OCI-LY1 (cell line): ENCODE measurements around the gene KLHL5.

ENCODE experiments used
- H2AFZ ChIP-seq: fragments of 200-600 bp; sonication (generic), shearing (Covaris generic); 2 replicates; pipeline ENCODE4 v1.6.0; 2014; ENCODE audit warnings: antibody characterized with exemption, mild to moderate bottlenecking, low read length
- H3F3A ChIP-seq: fragments of 200-600 bp; sonication (generic), shearing (Covaris generic); 2 replicates; pipeline ENCODE4 v1.6.0; 2014; ENCODE audit warnings: mild to moderate bottlenecking, antibody characterized with exemption, low read length, moderate library complexity; ENCODE audit not compliant: insufficient read depth
- H3K27ac ChIP-seq: fragments of 200-600 bp; sonication (generic); 2 replicates; pipeline ENCODE4 v1.5.1; 2014; ENCODE audit warnings: low read length, mixed run types, mild to moderate bottlenecking, low read depth; ENCODE audit not compliant: poor library complexity, severe bottlenecking
- H3K27me3 ChIP-seq: fragments of 200-600 bp; sonication (generic); 2 replicates; pipeline ENCODE4 v1.6.0; 2014; ENCODE audit warnings: antibody characterized with exemption, mild to moderate bottlenecking, low read length, moderate library complexity; ENCODE audit not compliant: insufficient read depth
- H3K36me3 ChIP-seq: fragments of 200-600 bp; sonication (generic); 2 replicates; pipeline ENCODE4 v1.6.1; 2014; ENCODE audit warnings: mild to moderate bottlenecking, antibody characterized with exemption, low read length, moderate library complexity, mixed read lengths; ENCODE audit not compliant: insufficient read depth
- H3K4me1 ChIP-seq: fragments of 200-600 bp; sonication (generic); 2 replicates; pipeline ENCODE4 v1.5.1; 2014; ENCODE audit warnings: mild to moderate bottlenecking, low read length, moderate library complexity; ENCODE audit not compliant: insufficient read depth, severe bottlenecking
- H3K4me2 ChIP-seq: fragments of 200-600 bp; sonication (generic), shearing (Covaris generic); 2 replicates; pipeline ENCODE4 v1.6.1; 2014; ENCODE audit warnings: low read length
- H3K4me3 ChIP-seq: fragments of 200-600 bp; sonication (generic); 2 replicates; pipeline ENCODE4 v1.5.1; 2014; ENCODE audit warnings: low read length, low read depth, mild to moderate bottlenecking, mixed read lengths; ENCODE audit not compliant: poor library complexity, severe bottlenecking
- H3K79me2 ChIP-seq: fragments of 200-600 bp; shearing (Covaris generic); 2 replicates; pipeline ENCODE4 v1.6.1; 2016; ENCODE audit warnings: mixed run types, low read length, mixed read lengths; ENCODE audit not compliant: insufficient read depth
- H3K9ac ChIP-seq: fragments of 200-600 bp; sonication (generic), shearing (Covaris generic); 2 replicates; pipeline ENCODE4 v1.6.1; 2014; ENCODE audit warnings: mild to moderate bottlenecking, low read length, mixed read lengths
- H3K9me2 ChIP-seq: fragments of 200-600 bp; sonication (generic), shearing (Covaris generic); 2 replicates; pipeline ENCODE4 v1.6.1; 2014; ENCODE audit warnings: low read depth, mild to moderate bottlenecking, low read length, mixed read lengths
- H3K9me3 ChIP-seq: fragments of 200-600 bp; shearing (Covaris generic); 2 replicates; pipeline ENCODE4 v1.6.1; 2014; ENCODE audit warnings: low read length, mixed read lengths
- H4K20me1 ChIP-seq: fragments of 200-600 bp; sonication (generic), shearing (Covaris generic); 2 replicates; pipeline ENCODE4 v1.6.0; 2016; ENCODE audit warnings: mild to moderate bottlenecking, low read length; ENCODE audit not compliant: insufficient read depth
- EZH2 ChIP-seq: fragments of 200-600 bp; sonication (generic), shearing (Covaris generic); IDR thresholded peaks from 2 replicates; pipeline ENCODE4 v1.8.0; 2017; ENCODE audit warnings: borderline replicate concordance, mixed run types, mild to moderate bottlenecking, antibody characterized with exemption, low read length, moderate library complexity, mixed read lengths
- TF ChIP-seq, protein P1 (sequence below): fragments of 200-600 bp; sonication (generic), shearing (Covaris generic); IDR thresholded peaks from 2 replicates; pipeline ENCODE4 v1.5.1; 2017; ENCODE audit warnings: mild to moderate bottlenecking, antibody characterized with exemption, low read length, moderate library complexity, mixed read lengths

Gene KLHL5

DNA sequence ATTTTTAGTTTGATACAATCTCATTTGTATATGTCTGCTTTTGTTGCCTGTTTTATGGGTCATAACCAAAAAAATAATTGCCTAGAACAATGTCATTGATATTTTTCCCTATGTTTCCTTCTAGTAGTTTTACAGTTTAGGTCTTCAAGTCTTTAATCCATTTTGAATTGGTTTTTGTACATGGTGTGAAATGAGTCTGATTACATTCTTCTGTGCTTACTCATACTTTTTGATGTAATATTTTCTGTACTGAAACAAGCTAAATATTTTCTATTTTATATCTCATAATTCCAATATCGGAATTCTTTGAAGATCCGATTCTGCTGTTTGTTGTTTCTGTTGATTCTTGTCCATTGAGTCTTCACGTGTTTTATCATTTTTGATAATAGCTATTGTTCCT, 40.4 kb upstream of the KLHL5 start:
- H3K4me3 ChIP-seq, result no peak overlapping the region
- H3F3A ChIP-seq, result no peaks in the 10 kb centered on the region
- peaks cover 8% of the 10 kb centered on the region for H3K4me1 ChIP-seq
- H3K9me2 ChIP-seq, result no peaks in the 10 kb centered on the region
- H3K79me2 ChIP-seq, result peaks cover 63% of the 10 kb centered on the region
- H2AFZ ChIP-seq, result no peak overlapping the region
- no peak overlapping the region for H3K27ac ChIP-seq
- H3K9me3 ChIP-seq, result peaks cover 8% of the 10 kb centered on the region
- H3K4me2 ChIP-seq, result no peak overlapping the region
- no peaks in the 10 kb centered on the region for H3K27me3 ChIP-seq
- TF ChIP-seq, protein P1, sequence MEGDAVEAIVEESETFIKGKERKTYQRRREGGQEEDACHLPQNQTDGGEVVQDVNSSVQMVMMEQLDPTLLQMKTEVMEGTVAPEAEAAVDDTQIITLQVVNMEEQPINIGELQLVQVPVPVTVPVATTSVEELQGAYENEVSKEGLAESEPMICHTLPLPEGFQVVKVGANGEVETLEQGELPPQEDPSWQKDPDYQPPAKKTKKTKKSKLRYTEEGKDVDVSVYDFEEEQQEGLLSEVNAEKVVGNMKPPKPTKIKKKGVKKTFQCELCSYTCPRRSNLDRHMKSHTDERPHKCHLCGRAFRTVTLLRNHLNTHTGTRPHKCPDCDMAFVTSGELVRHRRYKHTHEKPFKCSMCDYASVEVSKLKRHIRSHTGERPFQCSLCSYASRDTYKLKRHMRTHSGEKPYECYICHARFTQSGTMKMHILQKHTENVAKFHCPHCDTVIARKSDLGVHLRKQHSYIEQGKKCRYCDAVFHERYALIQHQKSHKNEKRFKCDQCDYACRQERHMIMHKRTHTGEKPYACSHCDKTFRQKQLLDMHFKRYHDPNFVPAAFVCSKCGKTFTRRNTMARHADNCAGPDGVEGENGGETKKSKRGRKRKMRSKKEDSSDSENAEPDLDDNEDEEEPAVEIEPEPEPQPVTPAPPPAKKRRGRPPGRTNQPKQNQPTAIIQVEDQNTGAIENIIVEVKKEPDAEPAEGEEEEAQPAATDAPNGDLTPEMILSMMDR, result no peak
- TF ChIP-seq EZH2, result no peak
- no peaks in the 10 kb centered on the region for H4K20me1 ChIP-seq
- H3K36me3 ChIP-seq, result peaks cover 69% of the 10 kb centered on the region
- H3K9ac ChIP-seq, result no peak overlapping the region

DNA sequence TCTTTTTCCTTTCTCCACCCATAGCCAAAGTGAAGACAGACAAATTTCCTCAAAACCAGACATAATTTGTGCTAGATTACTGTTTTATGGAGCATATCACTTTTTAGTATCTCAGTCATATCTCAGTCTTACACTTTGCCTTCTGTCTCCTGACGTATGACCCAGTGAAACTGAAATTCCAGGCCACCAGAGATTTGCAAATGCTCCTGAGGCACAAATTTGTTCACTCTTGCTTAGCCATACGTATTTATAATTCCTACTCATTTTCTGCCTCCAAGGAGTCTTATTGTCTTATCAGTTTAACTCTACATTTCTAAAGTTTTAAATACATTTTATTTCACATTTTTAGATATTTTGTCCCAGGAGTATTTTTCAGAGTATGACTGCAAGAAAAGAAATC, 39.8 kb upstream of the KLHL5 start:
- no peaks in the 10 kb centered on the region for H3K9me2 ChIP-seq
- H4K20me1 ChIP-seq, result no peaks in the 10 kb centered on the region
- no peaks in the 10 kb centered on the region for H3K27me3 ChIP-seq
- peaks cover 15% of the 10 kb centered on the region for H3K4me1 ChIP-seq
- peaks cover 8% of the 10 kb centered on the region for H3K9me3 ChIP-seq
- peaks cover 65% of the 10 kb centered on the region for H3K36me3 ChIP-seq
- no peak overlapping the region for H3K27ac ChIP-seq
- no peak overlapping the region for H3K4me2 ChIP-seq
- H3F3A ChIP-seq, result no peaks in the 10 kb centered on the region
- TF ChIP-seq, protein P1, result no peak
- no peak for TF ChIP-seq EZH2
- H3K79me2 ChIP-seq, result peaks cover 68% of the 10 kb centered on the region
- H3K4me3 ChIP-seq, result no peak overlapping the region
- no peak overlapping the region for H3K9ac ChIP-seq
- H2AFZ ChIP-seq, result no peak overlapping the region

GRCh38 chr4:39023059-39023458, 39.0 kb upstream of the KLHL5 start:
- no peak overlapping the region for H3K27ac ChIP-seq
- H3K4me3 ChIP-seq, result no peak overlapping the region
- H3K79me2 ChIP-seq, result peaks cover 70% of the 10 kb centered on the region
- no peaks in the 10 kb centered on the region for H4K20me1 ChIP-seq
- TF ChIP-seq, protein P1, result no peak
- TF ChIP-seq EZH2, result no peak
- H3K27me3 ChIP-seq, result no peaks in the 10 kb centered on the region
- no peaks in the 10 kb centered on the region for H3F3A ChIP-seq
- no peaks in the 10 kb centered on the region for H3K9me2 ChIP-seq
- H3K9ac ChIP-seq, result no peak overlapping the region
- no peak overlapping the region for H2AFZ ChIP-seq
- peaks cover 23% of the 10 kb centered on the region for H3K4me1 ChIP-seq
- peaks cover 8% of the 10 kb centered on the region for H3K9me3 ChIP-seq
- H3K4me2 ChIP-seq, result no peak overlapping the region
- H3K36me3 ChIP-seq, result peaks cover 66% of the 10 kb centered on the region
